Kidney (tissue), 14 donors: ENCODE measurements around the gene UST. TPM values are rescaled to one million over a fixed set of nuclear protein-coding genes. Genes with fewer than 3 reads are reported as not detected.

Experiments
- DNase-seq, 5 donors: peaks; one replicate each; pipeline ENCODE4 v3.0.0-alpha.2; 2013 to 2020
- FAIRE-seq: peaks from 2 replicates; lab custom pipeline; 2012; peaks lifted over from hg19 to GRCh38; lab: Jason Lieb, UNC
- H3K27ac ChIP-seq, 2 donors: one replicate each; pipeline ENCODE4 v1.7.0; 2013; ENCODE audit warnings: low read depth in 2 of 2, low read length in 2 of 2, inconsistent platforms in 1 of 2
- H3K27me3 ChIP-seq: one replicate; pipeline ENCODE4 v1.7.1; 2013; ENCODE audit warnings: low read length, inconsistent platforms; ENCODE audit not compliant: control insufficient read depth, insufficient read depth
- H3K36me3 ChIP-seq, 3 donors: one replicate each; pipeline versions ENCODE4 v1.7.0 to v1.7.1; 2013; ENCODE audit warnings: low read length in 3 of 3, control low read depth in 1 of 3, inconsistent platforms in 1 of 3; ENCODE audit not compliant: insufficient read depth in 3 of 3, control insufficient read depth in 2 of 3
- H3K4me1 ChIP-seq, 3 donors: one replicate each; pipeline versions ENCODE4 v1.7.0 to v1.7.1; 2013; ENCODE audit warnings: low read length in 3 of 3, inconsistent platforms in 1 of 3, low read depth in 1 of 3; ENCODE audit not compliant: control insufficient read depth in 2 of 3, insufficient read depth in 2 of 3
- H3K4me3 ChIP-seq, 3 donors: one replicate each; pipeline versions ENCODE4 v1.7.0 to v1.8.1; 2013; ENCODE audit warnings: low read length in 3 of 3, control low read depth in 1 of 3, inconsistent platforms in 1 of 3
- H3K9ac ChIP-seq, 3 donors: one replicate each; pipeline versions ENCODE4 v1.7.0 to v1.7.1; 2013; ENCODE audit warnings: low read length in 3 of 3, control low read depth in 1 of 3, inconsistent platforms in 1 of 3
- H3K9me3 ChIP-seq, 3 donors: one replicate each; pipeline versions ENCODE4 v1.7.0 to v1.7.1; 2013; ENCODE audit warnings: low read length in 3 of 3, control low read depth in 1 of 3, inconsistent platforms in 1 of 3; ENCODE audit not compliant: control insufficient read depth in 2 of 3, insufficient read depth in 1 of 3
- intact Hi-C: fragments of 100-400 bp; cut with DNase I; formaldehyde crosslinking; loops from one replicate; pipeline ENCODE4 v1.11.1; 2022
- polyA plus RNA-seq: library from polyadenylated mRNA; stranded (reverse); fragments of 350-450 nt; fragmentation: Illumina TruSeq; extraction: RNeasy Lipid Tissue Mini Kit (QIAGEN cat#74804); gene quantifications from one replicate; pipeline ENCODE4 v1.2.3, GENCODE V29; 2014; ENCODE audit warnings: low read depth, low replicate concordance; ENCODE audit not compliant: insufficient read depth
- total RNA-seq: library from RNA; stranded (reverse); fragmentation: NEBNext Ultra II Directional; extraction: Animal tissue kit (Norgen Biotek cat#: 25700); gene quantifications from one replicate; pipeline ENCODE4 v1.2.1, GENCODE V29; 2021
- TF ChIP-seq, protein P1 (sequence below): IDR thresholded peaks from 3 replicates; pipeline ENCODE4 v1.5.1; 2012; ENCODE audit warnings: mild to moderate bottlenecking, moderate library complexity, borderline replicate concordance; ENCODE audit not compliant: insufficient read depth; ENCODE audit errors: extremely low read depth
- donor health status: control.
- donor health status: control.
- donor health status: control.
- donor health status: control.
- donor health status: control.
- donor health status: DM: yes; HTN: yes; CAD: no.
- donor health status: Normal renal cell carcinoma (clear cell type).

Gene UST
- total and polyA plus RNA-seq, 2 donors from 2014 or later: 3.2 to 4.2 TPM

DNA sequence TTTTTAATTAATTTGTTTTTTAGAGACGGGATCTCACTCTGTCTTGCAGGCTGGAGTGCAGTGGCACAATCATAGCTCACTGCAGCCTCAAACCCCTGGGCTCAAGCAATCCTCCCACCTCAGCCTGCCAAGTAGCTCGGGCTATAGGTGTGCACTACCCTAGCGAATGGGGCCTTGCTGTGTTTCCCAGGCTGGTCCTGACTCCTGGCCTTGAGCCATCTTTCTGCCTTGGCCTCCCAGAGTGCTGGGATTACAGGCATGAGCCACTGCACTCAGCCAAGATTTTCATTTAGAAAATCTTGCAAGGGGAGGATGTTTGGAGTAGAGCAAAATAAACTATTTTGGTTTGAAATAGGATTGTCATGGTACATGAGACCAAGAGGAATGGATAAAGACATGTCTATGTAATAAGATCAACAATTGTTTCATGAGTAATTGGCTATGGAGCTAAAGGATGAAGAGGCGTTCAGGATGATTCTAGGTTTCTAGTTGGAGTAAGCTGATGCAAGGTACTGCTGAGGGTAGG lies 237.8 kb downstream of the UST start:
- DNase-seq (no peak), FAIRE-seq (no peak)
- H3K36me3 ChIP-seq: no peaks in the 10 kb centered on the region
- H3K9ac ChIP-seq: no peak overlapping the region
- H3K9me3 ChIP-seq: no peaks in the 10 kb centered on the region
- no peak overlapping the region for H3K27ac ChIP-seq
- H3K4me1 ChIP-seq: no peaks in the 10 kb centered on the region
- intact Hi-C loops: no loop called here
- no peaks in the 10 kb centered on the region for H3K27me3 ChIP-seq
- no peak overlapping the region for H3K4me3 ChIP-seq
- TF ChIP-seq, protein P1, sequence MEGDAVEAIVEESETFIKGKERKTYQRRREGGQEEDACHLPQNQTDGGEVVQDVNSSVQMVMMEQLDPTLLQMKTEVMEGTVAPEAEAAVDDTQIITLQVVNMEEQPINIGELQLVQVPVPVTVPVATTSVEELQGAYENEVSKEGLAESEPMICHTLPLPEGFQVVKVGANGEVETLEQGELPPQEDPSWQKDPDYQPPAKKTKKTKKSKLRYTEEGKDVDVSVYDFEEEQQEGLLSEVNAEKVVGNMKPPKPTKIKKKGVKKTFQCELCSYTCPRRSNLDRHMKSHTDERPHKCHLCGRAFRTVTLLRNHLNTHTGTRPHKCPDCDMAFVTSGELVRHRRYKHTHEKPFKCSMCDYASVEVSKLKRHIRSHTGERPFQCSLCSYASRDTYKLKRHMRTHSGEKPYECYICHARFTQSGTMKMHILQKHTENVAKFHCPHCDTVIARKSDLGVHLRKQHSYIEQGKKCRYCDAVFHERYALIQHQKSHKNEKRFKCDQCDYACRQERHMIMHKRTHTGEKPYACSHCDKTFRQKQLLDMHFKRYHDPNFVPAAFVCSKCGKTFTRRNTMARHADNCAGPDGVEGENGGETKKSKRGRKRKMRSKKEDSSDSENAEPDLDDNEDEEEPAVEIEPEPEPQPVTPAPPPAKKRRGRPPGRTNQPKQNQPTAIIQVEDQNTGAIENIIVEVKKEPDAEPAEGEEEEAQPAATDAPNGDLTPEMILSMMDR: no peak

DNA sequence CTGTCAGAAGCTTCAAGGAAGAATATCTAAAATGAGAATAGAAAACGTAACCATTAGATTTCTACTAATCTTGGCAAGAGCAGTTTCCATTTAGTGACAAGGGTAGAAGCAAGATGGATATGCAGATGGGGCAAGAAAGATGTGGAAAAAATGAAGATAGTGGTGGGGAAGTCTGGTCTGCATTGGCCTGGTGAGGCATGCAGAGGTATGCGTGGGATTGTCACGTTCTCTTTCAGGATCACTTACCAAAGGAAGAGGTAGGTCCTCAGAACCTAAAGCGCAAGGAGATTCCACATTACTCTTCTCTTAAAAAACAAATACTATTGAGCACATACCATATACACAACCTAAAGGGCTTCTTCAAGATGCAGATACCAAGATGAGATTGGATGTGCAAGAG lies 238.7 kb downstream of the UST start:
- Histone ChIP-seq H3K9me3 (no peaks in the 10 kb centered on the region), H3K9ac (no peak overlapping the region), H3K27ac (no peak overlapping the region), H3K27me3 (no peaks in the 10 kb centered on the region), H3K4me1 (no peaks in the 10 kb centered on the region), H3K4me3 (no peak overlapping the region), H3K36me3 (no peaks in the 10 kb centered on the region)
- intact Hi-C loops: no loop called here
- TF ChIP-seq, protein P1: no peak
- DNase-seq: no peak
- no peak for FAIRE-seq

DNA sequence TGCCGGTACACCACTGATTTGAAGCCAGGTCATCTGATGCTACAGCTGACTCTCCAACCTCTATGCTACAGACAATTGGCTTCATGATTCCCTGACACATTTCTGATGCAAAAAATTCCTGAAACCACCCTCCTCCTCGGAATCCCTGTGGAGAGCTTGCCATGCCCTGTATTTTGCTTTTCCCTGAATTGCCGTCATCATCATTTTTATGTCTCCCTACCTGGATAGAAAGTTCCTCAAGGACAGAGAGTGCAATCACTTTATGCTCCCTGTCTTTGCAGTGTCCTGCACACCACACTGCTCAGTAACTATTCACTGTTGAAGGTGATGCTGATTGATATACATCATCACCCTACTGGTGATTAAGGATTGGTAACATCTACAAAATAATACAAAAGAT lies 239.8 kb downstream of the UST start:
- Histone ChIP-seq H3K27ac (no peak overlapping the region), H3K36me3 (no peaks in the 10 kb centered on the region), H3K9me3 (no peaks in the 10 kb centered on the region), H3K27me3 (no peaks in the 10 kb centered on the region), H3K4me3 (no peak overlapping the region), H3K4me1 (no peaks in the 10 kb centered on the region), H3K9ac (no peak overlapping the region)
- intact Hi-C loops: no loop called here
- no peak for DNase-seq
- no peak for FAIRE-seq
- TF ChIP-seq, protein P1: no peak

- no peak overlapping the region for H3K27ac ChIP-seq
- intact Hi-C loops: no loop called here
- no peak for DNase-seq
- FAIRE-seq: no peak
- H3K9me3 ChIP-seq: no peaks in the 10 kb centered on the region
- H3K27me3 ChIP-seq: no peaks in the 10 kb centered on the region
- no peak overlapping the region for H3K4me3 ChIP-seq
- H3K9ac ChIP-seq: no peak overlapping the region
- H3K4me1 ChIP-seq: no peaks in the 10 kb centered on the region
- TF ChIP-seq, protein P1: no peak
- H3K36me3 ChIP-seq: no peaks in the 10 kb centered on the region
Measured at GRCh38 chr6:148987982-148988381, 241.2 kb downstream of the UST start.
